Hematopoietic multipotent progenitor cell treated with erythropoietin and hydrocortisone succinate and interleukin-3 and kit ligand, for 17 days (in vitro differentiated cells): ENCODE data around the gene SMPDL3A.
"Not testable (repeated sequence)": the region's sequence is repeated elsewhere in the genome, so short reads cannot be mapped to it uniquely, and the experiment has no call there.

ENCODE experiments used
- DNase-seq: peaks from one replicate; pipeline ENCODE4 v3.0.0-alpha.2; 2015; ENCODE audit warnings: low spot score

The SMPDL3A gene, protein sequence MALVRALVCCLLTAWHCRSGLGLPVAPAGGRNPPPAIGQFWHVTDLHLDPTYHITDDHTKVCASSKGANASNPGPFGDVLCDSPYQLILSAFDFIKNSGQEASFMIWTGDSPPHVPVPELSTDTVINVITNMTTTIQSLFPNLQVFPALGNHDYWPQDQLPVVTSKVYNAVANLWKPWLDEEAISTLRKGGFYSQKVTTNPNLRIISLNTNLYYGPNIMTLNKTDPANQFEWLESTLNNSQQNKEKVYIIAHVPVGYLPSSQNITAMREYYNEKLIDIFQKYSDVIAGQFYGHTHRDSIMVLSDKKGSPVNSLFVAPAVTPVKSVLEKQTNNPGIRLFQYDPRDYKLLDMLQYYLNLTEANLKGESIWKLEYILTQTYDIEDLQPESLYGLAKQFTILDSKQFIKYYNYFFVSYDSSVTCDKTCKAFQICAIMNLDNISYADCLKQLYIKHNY

DNA sequence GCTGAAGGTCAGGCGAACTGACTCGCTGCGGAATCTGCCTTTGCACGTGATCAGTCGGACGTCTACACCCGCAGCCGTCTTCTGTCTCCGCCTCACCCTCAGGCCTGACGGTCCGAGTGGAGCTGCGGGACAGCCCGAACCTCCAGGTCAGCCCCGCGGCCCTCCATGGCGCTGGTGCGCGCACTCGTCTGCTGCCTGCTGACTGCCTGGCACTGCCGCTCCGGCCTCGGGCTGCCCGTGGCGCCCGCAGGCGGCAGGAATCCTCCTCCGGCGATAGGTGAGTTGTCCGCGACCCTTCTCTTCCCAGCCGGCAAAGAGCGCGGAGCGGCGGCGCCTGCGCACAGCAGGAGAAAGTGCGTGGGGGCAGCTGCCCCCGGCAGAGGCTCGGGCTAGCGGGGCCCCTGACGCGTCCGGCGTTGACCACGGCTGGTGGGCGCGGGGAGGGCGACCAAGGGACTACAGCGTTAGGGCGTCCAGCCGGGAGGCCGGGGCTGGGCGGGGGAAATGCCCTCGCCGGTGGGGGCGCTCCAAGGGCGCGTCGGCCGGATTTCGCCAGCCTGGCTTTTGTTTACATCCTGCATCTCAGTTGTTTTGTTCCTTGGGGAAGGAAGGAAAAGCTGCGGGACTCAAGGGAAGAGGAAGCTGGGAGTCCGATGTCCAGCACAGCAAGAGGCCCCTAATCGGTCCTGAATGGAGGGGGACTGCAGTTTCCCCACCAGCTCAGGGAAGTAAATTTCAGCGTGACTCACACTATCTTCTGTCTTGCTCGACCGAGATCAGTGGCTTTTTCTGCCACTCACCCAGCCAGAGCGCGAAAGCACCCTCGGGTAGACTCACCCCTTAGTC, at the start of gene SMPDL3A:
TSS of gene SMPDL3A (plus strand) at position 77 of the 846 bp plus-strand sequence. CDS start at position 166, 89 bp downstream.
- DNase-seq, result no peak

DNA sequence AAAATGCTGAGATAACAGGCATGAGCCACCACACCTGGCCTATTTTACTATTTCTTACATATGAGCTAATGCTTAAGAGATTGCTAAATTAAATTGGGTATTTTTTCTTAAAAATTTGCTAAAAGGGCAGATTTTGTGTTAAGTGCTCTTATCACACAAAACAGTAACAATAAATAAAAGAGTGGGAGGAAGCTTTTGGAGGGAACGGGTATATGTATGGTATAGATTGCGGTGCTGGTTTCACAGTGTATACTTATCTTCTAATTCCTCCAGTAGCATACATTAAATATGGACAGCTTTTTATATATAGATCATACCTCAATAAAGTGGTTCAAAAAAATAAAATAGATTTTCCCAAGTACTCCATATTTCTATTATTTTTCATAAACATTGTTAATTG, 49.0 kb upstream of the SMPDL3A start:
- DNase-seq, result no peak

DNA sequence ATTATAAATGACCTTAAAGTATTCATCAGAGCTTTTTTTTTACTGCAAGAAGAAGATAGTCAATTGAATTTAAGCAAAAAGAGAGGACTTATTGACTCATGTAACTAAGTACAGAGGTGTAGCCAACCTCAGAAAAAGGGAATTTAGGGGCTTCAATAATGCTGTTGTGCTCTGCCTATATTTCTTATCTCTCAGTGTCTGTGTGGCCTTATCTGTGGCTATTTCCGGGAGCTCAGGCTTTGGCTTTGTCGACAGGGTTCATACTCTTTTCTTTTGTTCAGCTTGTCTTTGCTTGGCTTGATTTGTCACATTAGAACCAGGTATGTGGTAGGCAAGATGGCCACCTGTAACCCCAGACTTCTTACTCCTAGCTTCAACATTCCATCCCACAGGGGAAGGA, 48.1 kb upstream of the SMPDL3A start:
- no peak for DNase-seq

DNA sequence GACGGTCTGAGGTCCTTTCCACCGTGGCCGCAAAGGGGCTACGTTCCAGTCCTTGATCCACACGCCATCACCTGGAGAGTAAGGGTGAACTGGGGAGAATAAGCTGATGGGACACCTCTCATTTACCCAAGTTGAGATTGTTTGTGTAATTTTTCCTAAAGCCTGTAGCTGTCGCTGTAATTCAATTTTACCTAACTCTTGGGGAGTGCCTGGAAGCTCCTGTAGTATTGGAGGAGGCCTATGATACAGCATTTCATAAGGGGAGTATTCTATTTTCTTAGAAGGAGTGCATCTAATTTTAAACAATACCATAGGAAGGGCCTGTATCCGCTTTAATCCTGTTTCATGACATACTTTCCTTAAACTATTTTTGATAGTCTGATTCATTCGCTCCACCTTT, 44.8 kb upstream of the SMPDL3A start:
- not testable (repeated sequence) for DNase-seq

DNA sequence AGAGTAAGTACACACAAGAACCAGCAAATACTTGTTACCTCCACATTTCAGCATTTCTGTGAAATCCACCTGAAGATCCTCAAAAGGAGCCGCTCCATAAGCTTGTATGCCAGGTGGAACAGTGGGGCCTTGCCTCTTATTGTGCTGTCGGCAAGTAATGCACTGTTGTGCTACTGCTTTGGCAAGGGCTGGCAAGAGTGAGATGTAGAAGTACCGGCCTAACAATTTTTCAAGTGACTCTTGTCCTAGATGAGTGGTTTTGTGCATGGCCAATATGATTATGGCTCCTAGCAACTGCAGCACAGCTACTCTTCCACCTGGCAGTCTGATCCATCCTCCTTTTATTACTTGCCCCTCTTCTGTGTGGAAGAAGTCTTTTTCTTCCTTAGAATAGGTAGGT, 44.2 kb upstream of the SMPDL3A start:
- DNase-seq, result not testable (repeated sequence)

DNA sequence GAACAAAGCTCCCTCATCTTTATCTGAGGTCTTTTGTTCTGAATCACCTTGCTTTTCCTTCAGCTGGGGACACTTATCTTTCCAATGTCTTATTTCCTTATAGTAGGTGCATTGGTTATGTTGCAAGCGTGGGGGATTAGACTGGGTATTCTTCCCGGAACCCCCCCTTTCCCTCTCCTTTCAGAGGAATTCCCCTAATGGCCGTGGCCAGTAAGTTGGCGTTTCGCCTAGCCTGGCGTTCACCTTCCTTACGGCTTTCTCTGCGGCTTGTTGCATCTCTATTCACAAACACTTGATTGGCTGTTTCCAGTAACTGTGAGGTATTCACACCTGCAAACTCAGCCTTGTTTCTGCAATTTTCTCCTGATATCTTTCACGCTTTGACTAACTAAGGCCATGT, 42.4 kb upstream of the SMPDL3A start:
- no peak for DNase-seq

DNA sequence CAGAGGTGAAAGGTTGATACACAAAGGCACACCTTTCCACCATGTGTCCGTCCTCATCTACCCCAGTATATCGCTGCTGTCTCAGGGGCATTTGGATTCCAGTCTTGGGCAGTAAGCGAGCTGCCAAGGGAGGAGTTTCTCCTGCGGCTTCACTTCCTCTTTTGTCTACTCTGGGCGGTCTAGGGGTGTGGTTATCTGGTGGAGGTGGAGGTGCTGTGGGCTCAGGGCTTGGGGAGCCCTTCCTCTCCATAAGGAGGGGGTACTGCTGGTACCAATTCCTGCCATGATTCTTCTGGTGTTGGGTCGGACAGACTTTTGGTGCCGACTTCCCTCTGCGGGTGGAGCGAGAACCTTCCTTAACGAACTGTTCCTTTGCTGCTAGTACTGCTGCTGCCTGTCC, 41.5 kb upstream of the SMPDL3A start:
- no peak for DNase-seq

DNA sequence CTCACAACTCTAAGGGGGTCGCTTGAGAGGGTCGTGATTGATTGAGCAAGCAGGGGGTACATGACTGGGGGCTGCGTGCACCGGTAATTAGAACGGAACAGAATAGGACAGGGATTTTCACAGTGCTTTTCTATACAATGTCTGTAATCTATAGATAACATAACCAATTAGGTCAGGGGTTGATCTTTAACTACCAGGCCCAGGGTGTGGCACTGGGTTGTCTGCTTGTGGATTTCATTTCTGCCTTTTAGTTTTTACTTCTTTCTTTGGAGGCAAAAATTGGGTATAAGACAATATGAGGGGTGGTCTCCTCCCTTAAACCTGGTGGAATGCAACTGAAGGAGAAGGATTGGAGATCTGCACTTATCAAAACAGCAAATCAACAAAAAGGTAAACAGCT, 40.1 kb upstream of the SMPDL3A start:
- DNase-seq, result not testable (repeated sequence)

DNA sequence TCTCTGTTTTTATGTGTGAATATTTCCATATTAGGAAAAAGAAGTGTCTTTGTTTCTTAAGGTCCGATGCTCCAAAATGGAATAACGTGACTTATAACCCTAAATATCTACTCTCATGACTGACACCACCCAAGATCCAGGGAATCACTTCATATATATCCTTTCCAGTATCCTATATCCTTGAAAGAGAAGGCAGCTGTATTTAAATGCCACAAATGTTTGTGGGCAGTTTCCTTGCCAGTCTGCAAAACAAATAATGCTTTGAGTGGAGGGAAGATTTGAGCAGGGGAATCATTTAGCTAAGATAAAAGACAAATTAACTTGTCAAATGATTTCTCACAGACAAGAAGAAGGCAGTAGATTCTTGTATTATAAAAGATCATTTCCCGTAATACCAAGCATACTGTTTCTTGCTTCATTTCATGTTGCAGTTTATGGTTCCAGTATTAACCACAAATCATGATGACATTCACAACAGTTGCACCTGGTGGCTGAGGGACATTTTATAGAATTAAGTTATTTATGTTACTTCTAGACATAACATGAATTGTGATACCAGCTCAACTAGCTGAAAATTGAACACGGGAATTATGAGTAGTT, 39.5 kb upstream of the SMPDL3A start:
- DNase-seq, result no peak

DNA sequence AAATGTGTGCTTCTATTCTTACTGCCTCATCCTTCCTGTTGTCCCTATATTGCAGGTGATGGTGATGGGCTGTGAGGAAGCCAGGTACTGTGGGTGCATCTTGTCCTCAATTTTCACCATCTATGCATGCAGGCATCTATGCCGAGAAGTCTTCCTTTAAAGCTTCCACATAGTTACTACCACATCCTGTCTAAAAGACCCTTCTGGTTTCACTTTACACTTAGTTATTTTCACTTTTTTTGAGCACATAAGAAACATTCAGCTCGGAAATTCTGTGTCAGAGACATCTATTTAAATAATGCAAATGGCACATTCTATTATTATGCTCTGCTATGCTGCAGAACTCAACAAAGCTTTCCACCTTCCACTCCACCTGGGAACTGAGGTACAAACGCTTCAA, 37.7 kb upstream of the SMPDL3A start:
- no peak for DNase-seq

DNA sequence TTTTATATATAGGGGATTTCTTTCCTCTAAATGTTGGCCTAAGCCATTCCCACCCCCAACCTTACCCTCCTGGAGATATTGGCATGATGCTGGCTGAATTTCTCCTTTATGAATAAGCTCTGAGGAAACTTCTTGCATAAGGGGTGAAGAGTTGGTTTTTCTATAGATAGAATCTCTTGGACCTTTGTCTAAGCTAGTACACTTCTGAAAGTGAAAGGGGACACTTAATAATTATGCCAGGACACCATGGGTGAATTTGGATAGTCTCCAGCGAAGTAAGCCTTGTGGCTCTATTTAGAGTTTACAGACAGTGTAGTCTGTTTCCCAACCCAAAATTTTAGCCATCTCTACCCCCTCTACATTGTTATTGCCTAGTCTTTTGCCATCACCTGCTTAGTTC, 36.6 kb upstream of the SMPDL3A start:
- no peak for DNase-seq

DNA sequence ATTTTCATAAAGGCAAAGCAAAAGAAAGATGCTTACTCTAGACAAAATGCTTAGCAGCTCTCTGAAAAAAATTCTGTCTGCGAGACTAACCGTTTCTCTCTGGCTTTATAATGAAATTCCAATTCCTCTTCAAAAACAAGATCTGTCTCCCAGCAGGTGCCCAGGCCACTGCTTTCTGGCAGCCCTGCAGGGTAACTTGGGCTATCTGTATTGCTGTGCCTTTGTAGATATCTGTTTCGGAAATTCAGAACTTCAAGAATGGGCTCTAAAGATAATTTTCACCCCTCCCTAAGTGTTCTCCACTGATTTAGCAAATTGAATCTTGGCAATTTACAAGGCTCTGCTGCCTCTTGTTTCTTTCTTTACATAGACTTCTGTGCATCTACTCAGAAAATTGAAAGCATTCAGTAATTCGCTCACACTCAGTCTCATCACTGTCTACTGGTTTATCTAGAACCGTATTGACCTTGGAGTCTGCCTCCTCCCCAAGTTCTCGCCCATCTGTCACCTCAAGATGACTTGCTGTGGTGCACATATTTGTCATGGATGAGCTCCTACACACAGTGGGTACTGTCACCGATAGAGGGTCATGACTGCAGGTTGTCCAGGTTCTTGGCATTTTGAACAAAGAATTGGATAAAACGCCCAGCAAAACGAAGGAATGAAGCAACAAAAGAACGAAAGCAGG, 35.9 kb upstream of the SMPDL3A start:
- no peak for DNase-seq

DNA sequence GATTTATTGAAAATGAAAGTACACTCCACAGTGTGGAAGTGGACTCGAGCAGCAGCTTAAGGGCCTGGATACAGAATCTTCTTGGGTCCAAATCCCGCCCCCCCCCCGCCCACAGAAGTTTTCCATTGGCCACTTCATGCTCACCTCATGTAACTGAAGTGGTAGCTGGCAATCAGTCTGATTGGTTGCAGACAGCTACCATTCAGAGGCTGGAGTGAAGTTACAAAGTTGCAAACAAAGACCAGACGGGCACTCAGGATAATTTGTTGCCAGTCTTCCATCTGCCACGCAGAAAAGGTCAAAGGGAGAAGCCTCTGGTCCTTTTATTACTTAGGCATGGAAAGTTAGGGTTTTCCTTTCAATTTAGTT, 35.4 kb upstream of the SMPDL3A start:
- DNase-seq, result no peak

DNA sequence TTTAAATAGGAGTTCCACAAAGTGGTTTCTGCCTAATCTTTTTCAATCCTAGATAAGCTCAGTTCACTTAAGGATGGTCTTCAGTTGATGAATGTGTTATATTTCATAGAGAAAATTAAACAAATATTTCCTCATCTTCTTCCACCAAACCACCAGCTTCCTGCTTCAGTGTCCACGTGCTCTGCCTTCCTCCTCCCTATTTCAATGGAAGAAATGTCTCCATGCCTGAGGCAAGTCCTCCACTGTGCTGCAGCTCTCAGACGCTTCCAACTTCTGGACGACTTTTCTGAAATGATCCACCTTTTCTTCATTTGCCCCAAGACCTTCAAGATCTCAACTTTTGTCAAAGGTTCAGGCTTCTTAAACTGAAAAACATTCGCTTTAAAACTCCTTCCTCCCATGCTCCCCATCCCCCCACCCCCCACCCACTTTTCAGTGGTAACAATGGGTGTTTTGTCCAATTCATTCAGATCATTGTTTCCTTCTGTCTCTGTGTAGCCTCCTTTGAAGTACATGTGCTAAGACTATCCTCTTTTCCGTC, 34.8 kb upstream of the SMPDL3A start:
- DNase-seq, result no peak

DNA sequence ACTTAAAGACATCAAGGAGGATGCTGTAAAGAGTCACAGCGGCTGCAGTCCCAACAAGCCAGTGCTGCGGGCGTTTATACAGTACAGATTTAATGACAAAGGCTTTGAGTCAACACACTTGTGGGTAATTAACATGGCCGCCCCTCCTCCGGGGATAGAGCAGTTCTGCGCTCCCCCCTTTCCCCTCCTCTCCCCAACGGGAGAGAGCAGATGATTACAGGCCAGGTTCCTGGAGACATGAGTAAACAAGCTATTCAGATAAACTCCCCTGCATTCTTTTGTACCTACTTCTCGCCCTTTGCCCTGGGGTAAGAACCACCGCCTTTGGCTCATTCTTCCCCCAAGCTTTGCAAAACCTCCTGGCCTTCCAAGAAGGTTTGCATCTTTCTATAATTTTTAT, 33.2 kb upstream of the SMPDL3A start:
- DNase-seq, result no peak

DNA sequence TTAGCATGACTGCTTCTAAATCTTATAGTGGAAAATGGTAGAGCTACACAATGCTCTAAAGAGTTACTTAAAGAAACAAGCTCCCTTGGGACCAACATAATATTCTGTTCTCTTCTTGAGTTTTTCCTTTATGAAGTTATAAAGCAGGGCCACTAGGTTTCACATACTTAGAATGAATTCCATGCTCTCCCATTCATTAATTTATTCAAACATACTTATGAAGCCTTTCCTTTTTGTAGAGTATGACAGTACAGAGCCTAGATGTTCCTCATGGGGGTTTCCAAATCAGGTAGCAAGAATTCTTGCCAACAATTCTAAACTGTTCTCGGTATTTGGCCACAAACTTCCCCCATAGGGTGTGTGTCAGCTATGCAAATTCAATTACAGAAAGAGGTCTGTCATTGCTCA, 30.1 kb upstream of the SMPDL3A start:
- DNase-seq, result no peak

DNA sequence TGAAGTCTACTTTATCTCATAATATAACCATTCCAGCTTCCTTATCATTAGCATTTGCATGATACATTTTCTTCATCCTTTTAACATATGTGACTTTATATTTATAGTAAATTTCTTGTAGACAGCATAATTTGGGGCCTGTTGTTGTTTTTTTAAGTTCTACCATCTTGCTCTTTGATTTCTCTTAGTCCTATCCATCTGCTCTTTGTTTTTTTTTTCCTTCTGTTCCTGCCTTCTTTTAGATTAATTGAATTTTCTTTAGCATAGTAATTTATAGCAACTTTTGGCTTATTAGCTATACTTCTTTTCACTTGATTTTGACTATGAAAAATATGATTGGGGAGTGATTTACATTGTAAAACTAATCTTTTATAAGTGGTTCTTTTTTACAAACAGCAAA, 28.7 kb upstream of the SMPDL3A start:
- no peak for DNase-seq

DNA sequence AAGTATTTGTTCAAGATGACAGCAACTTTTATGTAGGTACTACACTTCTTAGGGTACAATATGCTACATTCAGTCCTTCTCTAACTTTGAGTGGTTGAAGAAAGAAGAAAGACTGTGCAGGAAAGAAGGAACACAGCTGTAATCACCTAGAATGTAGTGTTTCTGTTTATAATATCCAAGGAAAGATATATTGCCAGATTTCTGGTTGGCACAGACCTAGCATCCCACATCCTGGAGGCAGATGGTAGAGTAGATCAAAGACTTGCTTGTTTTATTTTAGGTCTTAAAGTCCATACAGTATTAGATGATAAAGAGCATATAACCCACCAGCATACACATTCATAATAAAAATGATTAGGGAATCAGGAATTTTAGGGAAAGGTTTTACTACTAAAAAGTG, 22.8 kb upstream of the SMPDL3A start:
- no peak for DNase-seq

DNA sequence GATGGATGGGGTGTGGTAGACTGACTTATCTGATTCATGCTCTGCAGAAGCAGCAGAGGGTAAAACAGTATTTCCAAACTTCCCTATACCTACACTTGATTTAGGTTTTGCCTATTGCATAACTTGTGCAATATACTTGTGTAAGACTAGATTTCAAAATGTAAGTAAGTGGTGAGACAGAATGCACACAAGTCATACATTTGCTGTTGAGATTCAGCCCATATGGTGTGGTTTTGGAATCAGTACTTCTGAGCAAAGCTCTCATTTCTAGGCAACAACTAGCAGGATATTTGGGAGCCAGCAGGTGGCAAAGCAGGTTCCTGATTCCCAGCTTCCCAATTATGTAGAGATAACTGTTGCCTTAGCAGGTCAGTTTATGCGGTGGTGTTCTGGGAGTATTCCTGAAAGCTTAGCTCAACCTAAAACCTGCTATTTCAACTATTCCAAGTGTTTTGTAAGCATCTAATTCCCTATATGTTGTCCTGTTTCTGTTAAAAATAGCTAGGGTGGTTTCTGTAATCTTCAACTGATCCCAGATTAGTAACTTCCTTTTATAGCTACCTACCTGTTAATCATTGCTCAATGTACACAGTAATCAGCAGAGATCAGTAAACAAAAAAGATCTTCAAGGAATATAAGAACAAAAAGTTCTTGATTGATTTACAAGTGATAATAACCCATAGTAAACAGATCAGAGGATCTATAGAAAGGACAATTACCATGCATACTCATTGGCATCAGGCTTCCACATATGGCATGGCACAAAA, 18.0 kb upstream of the SMPDL3A start:
- DNase-seq, result no peak

DNA sequence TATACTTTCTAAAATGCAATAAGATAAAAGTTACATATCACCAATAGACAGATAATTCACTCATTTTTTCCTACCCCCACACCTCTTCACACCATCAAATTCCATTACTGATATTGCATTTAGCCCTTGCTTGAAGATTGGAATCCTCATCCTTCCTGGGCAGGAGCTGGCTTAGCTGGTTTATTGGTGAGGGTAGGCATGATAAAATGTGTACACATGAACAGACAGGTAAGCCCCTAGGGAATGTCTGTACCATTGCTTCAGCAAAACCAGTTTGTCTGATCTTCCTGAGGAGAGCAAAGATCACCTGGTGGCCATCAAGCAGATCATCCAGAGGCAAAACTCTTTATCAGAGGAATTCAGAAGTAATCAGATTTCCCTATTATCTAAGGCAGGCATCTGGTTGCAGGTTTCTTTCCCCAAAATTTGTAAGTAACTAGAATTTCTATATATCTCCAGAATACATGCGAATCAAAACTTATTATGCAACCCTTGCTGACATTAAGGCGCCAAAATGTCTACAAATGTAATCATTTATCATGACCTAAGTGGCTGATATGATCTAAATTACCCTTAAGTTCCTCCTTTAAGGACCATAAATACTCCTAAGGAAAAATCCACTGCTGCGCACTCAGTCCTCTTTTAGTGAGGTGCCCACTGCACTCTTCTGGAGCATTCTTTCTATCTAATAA, 16.2 kb upstream of the SMPDL3A start:
- no peak for DNase-seq

DNA sequence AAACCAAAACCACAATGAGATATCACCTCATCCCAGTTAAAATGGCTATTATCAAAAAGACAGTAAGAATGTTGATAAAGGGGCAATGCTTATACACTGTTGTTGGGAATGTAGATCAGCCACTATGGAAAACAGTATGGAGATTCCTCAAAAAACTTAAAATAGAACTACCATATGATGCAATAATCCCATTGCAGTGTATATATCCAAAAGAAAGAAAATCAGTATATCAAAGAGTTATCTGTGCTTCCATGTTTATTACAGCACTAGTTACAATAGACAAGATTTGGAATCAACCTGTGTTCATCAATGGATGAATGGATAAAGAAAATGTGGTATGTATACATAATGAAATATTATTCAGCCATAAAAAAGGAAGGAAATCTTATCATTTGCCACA, 13.1 kb upstream of the SMPDL3A start:
- no peak for DNase-seq
